Body of pancreas (tissue), 4 donors: ENCODE measurements around the gene FRRS1L. TPM values are rescaled to one million over a fixed set of nuclear protein-coding genes. Genes with fewer than 3 reads are reported as not detected.

Experiments used
- ATAC-seq: fragments of 150-250 bp; one replicate; pipeline ENCODE4 v1.9.1; 2016
- DNase-seq, 4 donors: peaks; one replicate each; pipeline ENCODE4 v3.0.0-alpha.2; 2019
- H3K27ac ChIP-seq, 4 donors: fragments of 200-600 bp; sonication (generic); 1 replicate in 3 of 4; 2 replicates in 1 of 4; pipeline versions ENCODE4 v1.5.1 to v1.6.1; 2016 to 2019; ENCODE audit warnings: mild to moderate bottlenecking in 1 of 4, mixed read lengths in 1 of 4, moderate library complexity in 1 of 4
- H3K27me3 ChIP-seq, 2 donors: fragments of 200-600 bp; sonication (generic); one replicate each; pipeline ENCODE4 v1.6.0; 2016; ENCODE audit warnings: mild to moderate bottlenecking in 1 of 2
- H3K36me3 ChIP-seq, 2 donors: fragments of 200-600 bp; sonication (generic); replicated peaks in 1 of 2; 2 replicates each; pipeline ENCODE4 v1.5.1; 2016; ENCODE audit warnings: low read depth in 2 of 2; ENCODE audit not compliant: insufficient read depth in 1 of 2
- H3K4me1 ChIP-seq: fragments of 200-600 bp; sonication (generic); one replicate; pipeline ENCODE4 v1.6.0; 2016
- H3K4me3 ChIP-seq, 2 donors: fragments of 200-600 bp; sonication (generic); 1 replicate in 1 of 2; 2 replicates in 1 of 2; pipeline ENCODE4 v1.5.1; 2016 to 2019
- H3K9me3 ChIP-seq, 3 donors: fragments of 200-600 bp; sonication (generic); 1 replicate in 2 of 3; 2 replicates in 1 of 3; pipeline ENCODE4 v1.5.1; 2016
- CTCF ChIP-seq, 7 experiments: fragments of 450-650 bp in 4 of 7; fragments of 200-600 bp in 3 of 7; sonication (generic) in 3 of 7; IDR thresholded peaks; one replicate each; pipeline ENCODE4 v1.5.1; 2016 to 2019; ENCODE audit warnings: antibody characterized with exemption in 7 of 7
- POLR2A ChIP-seq, 3 donors: fragments of 450-650 bp; IDR thresholded peaks; one replicate each; pipeline ENCODE4 v1.6.1; 2016; ENCODE audit warnings: antibody characterized with exemption in 3 of 3, mild to moderate bottlenecking in 2 of 3
- WGBS, 2 donors: methylation state at CpG; one replicate each; pipeline ENCODE4 v1.1.5; 2017; 5-methylcytosine and 5-hydroxymethylcytosine counted together
- intact Hi-C: fragments of 100-400 bp; cut with DNase I; formaldehyde crosslinking; loops from one replicate; pipeline ENCODE4 v1.15.1; 2023
- total RNA-seq, 2 donors: library from RNA; depleted of rRNA; stranded (reverse); fragments of >200 nt; gene quantifications; one replicate each; pipeline ENCODE4 v1.1.0, GENCODE V29; 2016

FRRS1L gene
- under 1 TPM; 0.33 to 0.52 TPM for total RNA-seq

- H3K4me3 ChIP-seq, result no peak within 1 kb of the TSS
Measured at GRCh38 chr9:109166771-109167601, at the start of gene FRRS1L. TSS of gene FRRS1L (minus strand) at chr9:109167249. CDS start at chr9:109167138, 111 bp downstream.

GRCh38 chr9:109214414-109214813, 47.4 kb upstream of the FRRS1L start:
- Histone ChIP-seq H3K4me3 (no peak overlapping the region), H3K4me1 (peaks cover 11% of the 10 kb centered on the region), H3K9me3 (no peaks in the 10 kb centered on the region), H3K36me3 (no peaks in the 10 kb centered on the region), H3K27me3 (no peaks in the 10 kb centered on the region), H3K27ac (no peak overlapping the region)
- no peak for ATAC-seq
- no peak for DNase-seq
- intact Hi-C loops, result no loop called here
- TF ChIP-seq POLR2A (IDR thresholded peaks at IDR 0.05) (no peak), CTCF (IDR thresholded peaks at IDR 0.05) (no peak)
- 90 to 94% methylated on average over 6 of the region's 6 CpGs for WGBS, 2 donors

More at GRCh38 chr9:109166771-109167601, at the start of gene FRRS1L:
- DNase-seq (peak in 1 of 4 donors; percentile 11), ATAC-seq (no peak)
- 8 to 16% methylated on average over 45 to 67 of the region's 86 CpGs for WGBS, 2 donors
- Histone ChIP-seq H3K4me1 (peaks cover 4% of the 10 kb centered on the region), H3K27ac (no peak within 1 kb of the TSS), H3K36me3 (no peaks in the 10 kb centered on the region), H3K9me3 (no peaks in the 10 kb centered on the region), H3K27me3 (no peaks in the 10 kb centered on the region)
- TF ChIP-seq POLR2A (IDR thresholded peaks at IDR 0.05), result no peak
- TF ChIP-seq CTCF (IDR thresholded peaks at IDR 0.05), result no peak
- intact Hi-C loops, result no loop called here

GRCh38 chr9:109213285-109214121, 46.5 kb upstream of the FRRS1L start:
- Histone ChIP-seq H3K27me3 (no peaks in the 10 kb centered on the region), H3K36me3 (no peaks in the 10 kb centered on the region), H3K4me3 (no peak overlapping the region), H3K9me3 (no peaks in the 10 kb centered on the region), H3K4me1 (peaks cover 11% of the 10 kb centered on the region), H3K27ac (no peak overlapping the region)
- TF ChIP-seq CTCF (IDR thresholded peaks at IDR 0.05) (no peak), POLR2A (IDR thresholded peaks at IDR 0.05) (no peak)
- ATAC-seq (no peak), DNase-seq (no peak)
- 40 to 43% methylated on average over 11 of the region's 11 CpGs for WGBS, 2 donors
- intact Hi-C loops, result no loop called here

GRCh38 chr9:109212768-109213167, 45.7 kb upstream of the FRRS1L start:
- Histone ChIP-seq H3K36me3 (no peaks in the 10 kb centered on the region), H3K4me3 (no peak overlapping the region), H3K9me3 (no peaks in the 10 kb centered on the region), H3K27ac (no peak overlapping the region), H3K27me3 (no peaks in the 10 kb centered on the region), H3K4me1 (peaks cover 11% of the 10 kb centered on the region)
- intact Hi-C loops, result no loop called here
- 2 to 29% methylated on average over 4 of the region's 4 CpGs for WGBS, 2 donors
- ATAC-seq (no peak), DNase-seq (no peak)
- TF ChIP-seq POLR2A (IDR thresholded peaks at IDR 0.05), result no peak
- TF ChIP-seq CTCF (IDR thresholded peaks at IDR 0.05), result no peak
